ENCODE results near the gene PYDC1. TPM values are rescaled to one million over a fixed set of nuclear protein-coding genes. Genes with fewer than 3 reads are reported as not detected.
A peak's percentile ranks its signal among the peaks of the same experiment; 100 is the strongest.
"Not testable (repeated sequence)": the region's sequence is repeated elsewhere in the genome, so short reads cannot be mapped to it uniquely, and the experiment has no call there.

PYDC1 gene
- total RNA-seq, 2 experiments from 2014 or later = not detected

DNA sequence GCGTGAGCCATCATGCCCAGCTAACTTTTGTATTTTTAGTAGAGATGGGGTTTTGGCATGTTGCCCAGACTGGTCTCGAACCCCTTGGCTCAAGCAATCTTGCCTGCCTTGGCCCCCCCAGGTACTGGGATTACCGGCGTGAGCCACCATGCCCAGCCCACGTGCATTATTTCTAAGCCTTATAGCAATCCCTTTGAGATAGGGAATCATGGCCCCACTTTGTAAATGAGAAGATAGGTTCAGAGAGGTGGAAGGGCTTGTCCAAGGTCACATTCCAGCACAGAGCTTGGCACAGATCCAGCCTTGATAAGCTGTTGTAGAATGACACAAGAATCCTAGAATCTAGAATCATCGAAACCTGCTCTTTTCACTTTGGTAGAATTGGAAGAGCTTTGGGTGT is 10.2 kb downstream of the PYDC1 start:
- DNase-seq = no peak
- Mint-ChIP-seq H3K4me3 (no peak overlapping the region), H3K36me3 (no peaks in the 10 kb centered on the region), H3K27me3 (no peaks in the 10 kb centered on the region), H3K27ac (no peak overlapping the region), H3K9me3 (no peaks in the 10 kb centered on the region), H3K4me1 (peaks cover 10% of the 10 kb centered on the region)

DNA sequence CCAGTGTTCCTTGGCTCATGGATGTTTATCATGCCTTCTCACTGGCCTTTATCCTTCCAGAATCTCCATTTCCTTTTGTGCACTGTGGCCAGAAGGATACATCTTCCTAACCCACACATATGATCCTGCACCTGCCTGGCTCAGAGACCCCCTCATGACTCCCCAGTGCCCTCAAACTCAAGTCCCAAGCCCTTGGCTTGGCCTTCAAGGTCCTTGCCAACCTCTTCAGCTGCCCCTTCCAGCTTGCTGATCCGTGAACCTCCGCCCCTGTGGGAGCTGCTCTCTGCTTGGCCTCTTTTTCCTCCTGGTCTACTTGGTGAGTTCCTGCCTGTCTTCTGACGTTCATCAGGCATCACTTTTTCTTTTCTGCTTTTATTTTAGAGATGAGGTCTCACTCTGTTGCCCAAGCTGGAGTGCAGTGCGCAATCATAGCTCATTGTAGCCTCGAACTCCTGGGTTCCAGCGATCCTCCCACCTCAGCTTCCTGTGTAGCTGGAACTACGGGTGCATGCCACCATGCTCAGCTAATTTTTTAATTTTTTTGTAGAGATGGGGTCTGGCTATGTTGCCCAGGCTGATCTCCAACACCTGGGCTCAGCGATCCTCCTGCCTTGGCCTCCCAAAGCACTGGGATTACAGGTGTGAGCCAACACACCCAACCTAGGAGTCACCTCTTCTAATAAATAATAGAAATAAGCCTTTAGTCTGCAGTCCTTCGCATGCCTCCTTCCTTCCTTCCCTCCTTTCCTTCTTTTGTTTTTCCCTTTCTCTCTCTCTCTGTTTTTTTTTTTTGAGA is 11.9 kb downstream of the PYDC1 start:
- no peak for DNase-seq
- Mint-ChIP-seq H3K4me3 (no peak overlapping the region), H3K36me3 (no peaks in the 10 kb centered on the region), H3K9me3 (no peaks in the 10 kb centered on the region), H3K27me3 (no peaks in the 10 kb centered on the region), H3K4me1 (peaks cover 19% of the 10 kb centered on the region), H3K27ac (no peak overlapping the region)

GRCh38 chr16:31202414-31203375 is 14.2 kb downstream of the PYDC1 start, which contains the start of gene PYCARD:
PYCARD (minus strand) TSS chr16:31202760; CDS start chr16:31202690, 70 bp downstream.
- H3K4me3 Mint-ChIP-seq = peak within 1 kb of the TSS; percentile 78
- H3K27ac Mint-ChIP-seq = peak within 1 kb of the TSS; percentile 43
- H3K4me1 Mint-ChIP-seq = peaks cover 39% of the 10 kb centered on the region

DNA sequence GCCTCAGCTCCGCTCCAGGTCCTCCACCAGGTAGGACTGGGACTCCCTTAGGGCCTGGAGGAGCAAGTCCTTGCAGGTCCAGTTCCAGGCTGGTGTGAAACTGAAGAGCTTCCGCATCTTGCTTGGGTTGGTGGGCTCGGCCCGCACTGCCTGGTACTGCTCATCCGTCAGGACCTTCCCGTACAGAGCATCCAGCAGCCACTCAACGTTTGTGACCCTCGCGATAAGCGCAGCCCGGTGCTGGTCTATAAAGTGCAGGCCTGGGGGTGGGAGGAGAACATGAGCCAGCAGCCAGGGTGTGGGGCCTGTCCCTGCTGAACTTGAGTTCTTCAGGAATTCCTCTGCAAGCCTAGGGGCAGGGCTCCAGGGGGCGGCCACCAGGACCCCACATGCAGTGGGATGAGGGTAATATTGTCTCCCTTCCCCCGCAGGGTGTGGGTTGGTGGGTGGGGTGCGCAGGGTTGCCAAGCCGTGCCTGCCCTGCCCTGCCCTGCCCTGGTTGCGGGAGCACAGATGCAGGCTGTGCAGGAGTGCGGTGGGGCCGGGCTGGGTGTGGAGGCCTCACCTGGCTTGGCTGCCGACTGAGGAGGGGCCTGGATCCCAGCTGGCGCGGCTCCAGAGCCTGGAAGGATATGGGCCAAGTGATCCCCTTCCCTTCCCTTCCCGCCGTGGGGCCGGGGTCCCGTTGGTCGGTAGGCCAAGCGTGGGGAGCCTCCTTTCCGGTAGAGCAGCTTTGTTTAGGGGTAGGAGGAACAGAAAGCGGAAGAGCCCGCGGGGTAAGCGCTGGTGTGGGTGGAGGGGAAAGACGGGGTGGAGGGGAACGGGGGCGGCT is 15.1 kb downstream of the PYDC1 start:
- Mint-ChIP-seq H3K4me1 (peaks cover 40% of the 10 kb centered on the region), H3K9me3 (no peaks in the 10 kb centered on the region), H3K36me3 (peaks cover 8% of the 10 kb centered on the region), H3K27ac (peak overlapping the region; percentile 43), H3K27me3 (no peaks in the 10 kb centered on the region), H3K4me3 (peak overlapping the region; percentile 78)
- no peak for DNase-seq

More at GRCh38 chr16:31202414-31203375, 14.2 kb downstream of the PYDC1 start, which contains the start of gene PYCARD:
- DNase-seq = peak; percentile 53
- Mint-ChIP-seq H3K36me3 (peaks cover 6% of the 10 kb centered on the region), H3K9me3 (no peaks in the 10 kb centered on the region), H3K27me3 (no peaks in the 10 kb centered on the region)

GRCh38 chr16:31200821-31201568 is 15.9 kb downstream of the PYDC1 start:
- peak overlapping the region; percentile 62 for H3K27ac Mint-ChIP-seq
- H3K9me3 Mint-ChIP-seq = no peaks in the 10 kb centered on the region
- no peaks in the 10 kb centered on the region for H3K27me3 Mint-ChIP-seq
- peaks cover 13% of the 10 kb centered on the region for H3K36me3 Mint-ChIP-seq
- H3K4me1 Mint-ChIP-seq = peaks cover 42% of the 10 kb centered on the region
- DNase-seq = no peak
- peak overlapping the region; percentile 78 for H3K4me3 Mint-ChIP-seq

- Mint-ChIP-seq H3K36me3 (peaks cover 21% of the 10 kb centered on the region), H3K4me1 (peaks cover 46% of the 10 kb centered on the region)
- not testable (repeated sequence) for DNase-seq, H3K27ac Mint-ChIP-seq, H3K9me3 Mint-ChIP-seq, H3K4me3 Mint-ChIP-seq, H3K27me3 Mint-ChIP-seq
These were observed 16.8 kb downstream of the PYDC1 start for GRCh38 chr16:31200111-31200510.

- DNase-seq = no peak
- no peaks in the 10 kb centered on the region for H3K9me3 Mint-ChIP-seq
- peaks cover 26% of the 10 kb centered on the region for H3K36me3 Mint-ChIP-seq
- no peak overlapping the region for H3K4me3 Mint-ChIP-seq
- no peaks in the 10 kb centered on the region for H3K27me3 Mint-ChIP-seq
- peak overlapping the region; percentile 17 for H3K27ac Mint-ChIP-seq
- peaks cover 51% of the 10 kb centered on the region for H3K4me1 Mint-ChIP-seq
These were observed 17.4 kb downstream of the PYDC1 start for GRCh38 chr16:31199430-31200041.

- no peaks in the 10 kb centered on the region for H3K9me3 Mint-ChIP-seq
- peak overlapping the region; percentile 36 for H3K27ac Mint-ChIP-seq
- DNase-seq = no peak
- no peaks in the 10 kb centered on the region for H3K27me3 Mint-ChIP-seq
- no peak overlapping the region for H3K4me3 Mint-ChIP-seq
- H3K4me1 Mint-ChIP-seq = peaks cover 56% of the 10 kb centered on the region
- H3K36me3 Mint-ChIP-seq = peaks cover 34% of the 10 kb centered on the region
These were observed 18.6 kb downstream of the PYDC1 start for GRCh38 chr16:31198207-31198882.

GRCh38 chr16:31196324-31197088 is 20.4 kb downstream of the PYDC1 start:
- H3K4me3 Mint-ChIP-seq = no peak overlapping the region
- H3K9me3 Mint-ChIP-seq = no peaks in the 10 kb centered on the region
- H3K4me1 Mint-ChIP-seq = peaks cover 60% of the 10 kb centered on the region
- H3K27ac Mint-ChIP-seq = peak overlapping the region; percentile 44
- H3K27me3 Mint-ChIP-seq = no peaks in the 10 kb centered on the region
- peaks cover 48% of the 10 kb centered on the region for H3K36me3 Mint-ChIP-seq
- no peak for DNase-seq

- H3K4me1 Mint-ChIP-seq = peaks cover 60% of the 10 kb centered on the region
- not testable (repeated sequence) for H3K9me3 Mint-ChIP-seq, H3K4me3 Mint-ChIP-seq, H3K27me3 Mint-ChIP-seq, DNase-seq
- peak overlapping the region; percentile 44 for H3K27ac Mint-ChIP-seq
- peaks cover 54% of the 10 kb centered on the region for H3K36me3 Mint-ChIP-seq
These were observed 21.1 kb downstream of the PYDC1 start for GRCh38 chr16:31195861-31196260.

GRCh38 chr16:31194898-31195297 is 22.0 kb downstream of the PYDC1 start:
- Mint-ChIP-seq H3K27me3 (no peaks in the 10 kb centered on the region), H3K27ac (peak overlapping the region; percentile 58), H3K4me1 (peaks cover 61% of the 10 kb centered on the region), H3K4me3 (no peak overlapping the region), H3K9me3 (no peaks in the 10 kb centered on the region), H3K36me3 (peaks cover 64% of the 10 kb centered on the region)
- DNase-seq = no peak

DNA sequence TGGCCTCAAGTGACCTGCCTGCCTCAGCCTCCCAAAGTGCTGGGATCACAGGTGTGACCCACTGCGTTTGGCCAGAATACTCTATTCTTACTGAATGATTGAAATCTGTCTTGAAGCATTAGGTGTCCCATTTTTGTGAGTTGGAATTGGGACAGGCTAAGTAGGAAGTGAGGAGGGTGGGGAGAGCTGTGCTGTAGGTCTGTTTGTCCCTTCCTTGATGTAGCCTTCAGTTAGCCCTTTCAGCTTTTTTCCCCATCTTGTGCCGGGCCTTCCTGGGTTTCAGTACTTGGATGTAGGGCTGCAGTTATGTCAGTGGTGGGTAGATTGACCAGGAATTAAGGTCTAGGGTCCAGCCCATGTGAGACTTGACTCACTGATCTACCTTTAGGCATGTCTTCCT is 23.1 kb downstream of the PYDC1 start:
- Mint-ChIP-seq H3K27ac (peak overlapping the region; percentile 65), H3K4me1 (peaks cover 61% of the 10 kb centered on the region), H3K36me3 (peaks cover 67% of the 10 kb centered on the region), H3K4me3 (no peak overlapping the region), H3K27me3 (no peaks in the 10 kb centered on the region), H3K9me3 (no peaks in the 10 kb centered on the region)
- DNase-seq = no peak
